HepG2 (cell line): Measurements from ENCODE around the gene FOCAD. TPM values are rescaled to one million over a fixed set of nuclear protein-coding genes. Genes with fewer than 3 reads are reported as not detected.

ENCODE experiments used
- ATF5 ChIP-seq: sonication (generic); formaldehyde crosslinking; IDR thresholded peaks from 2 replicates; pipeline ENCODE4 v1.4.0; 2020; ENCODE audit warnings: mild to moderate bottlenecking, low read depth, missing genetic modification reagents
- BCLAF1 ChIP-seq: fragments of 450-650 bp; IDR thresholded peaks from 2 replicates; pipeline ENCODE4 v1.6.1; 2017; ENCODE audit warnings: mild to moderate bottlenecking
- HIVEP1 ChIP-seq: sonication (generic); formaldehyde crosslinking; IDR thresholded peaks from 2 replicates; pipeline ENCODE4 v1.4.0; 2020; ENCODE audit warnings: mild to moderate bottlenecking, missing genetic modification reagents
- KDM2A ChIP-seq: sonication (generic); formaldehyde crosslinking; IDR thresholded peaks from 2 replicates; pipeline ENCODE4 v1.4.0; 2020; ENCODE audit warnings: low read depth, missing genetic modification reagents, borderline replicate concordance
- LRRFIP1 ChIP-seq: sonication (generic); formaldehyde crosslinking; conservative IDR thresholded peaks from 2 replicates; pipeline ENCODE4 v1.4.0; 2020; ENCODE audit warnings: missing genetic modification reagents
- MAF1 ChIP-seq: sonication (generic); formaldehyde crosslinking; IDR thresholded peaks from 2 replicates; pipeline ENCODE4 v1.5.0; 2020; ENCODE audit warnings: missing genetic modification reagents, borderline replicate concordance
- MIER3 ChIP-seq: IDR thresholded peaks from 2 replicates; pipeline ENCODE4 v1.6.1; 2016; ENCODE audit warnings: missing compliant biosample characterization, borderline replicate concordance
- MNT ChIP-seq: fragments of 450-650 bp; IDR thresholded peaks from 2 replicates; pipeline ENCODE4 v1.6.1; 2016
- MXD1 ChIP-seq: sonication (generic); formaldehyde crosslinking; IDR thresholded peaks from 2 replicates; pipeline ENCODE4 v1.4.0; 2020; ENCODE audit warnings: mild to moderate bottlenecking, missing genetic modification reagents
- SMARCC2 ChIP-seq: fragments of 450-650 bp; IDR thresholded peaks from 2 replicates; pipeline ENCODE4 v1.6.1; 2017; ENCODE audit warnings: antibody characterized with exemption, mild to moderate bottlenecking
- SOX6 ChIP-seq, 2 experiments: fragments of 450-650 bp in 1 of 2; sonication (generic) in 1 of 2; formaldehyde crosslinking in 1 of 2; IDR thresholded peaks; 2 replicates each; pipeline versions ENCODE4 v1.4.0 to v1.6.1; 2017 to 2020; ENCODE audit warnings: antibody characterized with exemption in 1 of 2, mild to moderate bottlenecking in 1 of 2, missing genetic modification reagents in 1 of 2
- TAF15 ChIP-seq: fragments of 200-400 bp; formaldehyde crosslinking; IDR thresholded peaks from one replicate; pipeline ENCODE4 v1.6.1; 2018; ENCODE audit warnings: mild to moderate bottlenecking, low read depth, low read length; ENCODE audit not compliant: poor library complexity, severe bottlenecking
- TGIF2 ChIP-seq: IDR thresholded peaks from 2 replicates; pipeline ENCODE4 v1.6.1; 2016; ENCODE audit warnings: control low read depth, missing compliant biosample characterization
- ZBTB1 ChIP-seq: sonication (generic); formaldehyde crosslinking; IDR thresholded peaks from 2 replicates; pipeline ENCODE4 v1.4.0; 2020; ENCODE audit warnings: missing genetic modification reagents, borderline replicate concordance
- ZFX ChIP-seq: sonication (generic); formaldehyde crosslinking; IDR thresholded peaks from 2 replicates; pipeline ENCODE4 v1.4.0; 2020; ENCODE audit warnings: mild to moderate bottlenecking, low read depth, missing genetic modification reagents, moderate library complexity
- ZNF264 ChIP-seq: sonication (generic); formaldehyde crosslinking; IDR thresholded peaks from 2 replicates; pipeline ENCODE4 v1.4.0; 2020; ENCODE audit warnings: missing genetic modification reagents
- ZNF34 ChIP-seq: sonication (generic); formaldehyde crosslinking; IDR thresholded peaks from 2 replicates; pipeline ENCODE4 v1.4.0; 2020; ENCODE audit warnings: mild to moderate bottlenecking, missing genetic modification reagents, borderline replicate concordance
- ZNF468 ChIP-seq: sonication (generic); formaldehyde crosslinking; IDR thresholded peaks from 2 replicates; pipeline ENCODE4 v1.8.0; 2022; ENCODE audit warnings: mild to moderate bottlenecking, moderate library complexity, missing genetic modification reagents
- ZNF550 ChIP-seq: sonication (generic); formaldehyde crosslinking; IDR thresholded peaks from 2 replicates; pipeline ENCODE4 v1.4.0; 2020; ENCODE audit warnings: mild to moderate bottlenecking, missing genetic modification reagents, borderline replicate concordance
- ZNF563 ChIP-seq: sonication (generic); formaldehyde crosslinking; IDR thresholded peaks from 2 replicates; pipeline ENCODE4 v1.8.0; 2022; ENCODE audit warnings: mild to moderate bottlenecking, moderate library complexity, missing genetic modification reagents
- ZNF740 ChIP-seq: sonication (generic); formaldehyde crosslinking; IDR thresholded peaks from 2 replicates; pipeline ENCODE4 v1.4.0; 2020; ENCODE audit warnings: missing genetic modification reagents
- ZNF792 ChIP-seq: IDR thresholded peaks from 2 replicates; pipeline ENCODE4 v1.6.1; 2016
- ZNF816 ChIP-seq: sonication (generic); formaldehyde crosslinking; IDR thresholded peaks from 2 replicates; pipeline ENCODE4 v1.8.0; 2022; ENCODE audit warnings: missing genetic modification reagents, mild to moderate bottlenecking, borderline replicate concordance
- polyA plus RNA-seq, 8 experiments: library from polyadenylated mRNA; depleted of rRNA in 3 of 8; stranded (reverse) in 7 of 8; unstranded in 1 of 8; fragments of >200 nt; fragmentation: Illumina TruSeq in 4 of 8; extraction: Trizol in 4 of 8; gene quantifications; 2 replicates each; pipeline versions ENCODE4 v1.2.1 to v1.2.3, GENCODE V29; 2011 to 2016; ENCODE audit warnings: low read depth in 4 of 8, missing spikeins in 1 of 8, mixed read lengths in 1 of 8; ENCODE audit not compliant: insufficient read depth in 1 of 8
- total RNA-seq, 5 experiments: library from RNA; depleted of rRNA; stranded (reverse); fragments of >200 nt; fragmentation: Illumina TruSeq; extraction: Trizol; gene quantifications; 2 replicates each; pipeline ENCODE4 v1.2.3, GENCODE V29; 2016; ENCODE audit warnings: low read depth in 1 of 5

The FOCAD gene
- total and polyA plus RNA-seq, 2 of the 13 experiments (the other 11 are each of a cell fraction or from before 2014, with no cell fraction given) = 18.0 to 31.1 TPM

- TF ChIP-seq MNT (no peak), ZFX (CRISPR knock-in tag) (peak; percentile 76), MXD1 (CRISPR knock-in tag) (no peak), TGIF2 (CRISPR knock-in tag) (peak; percentile 67; the same call in 1 of the 2 replicates), TAF15 (no peak), ZNF563 (CRISPR knock-in tag) (no peak), SMARCC2 (no peak), ZNF468 (CRISPR knock-in tag) (no peak), MAF1 (no peak), SOX6 (IDR thresholded peaks at IDR 0.05) (no peak), SOX6 (CRISPR knock-in tag; IDR thresholded peaks at IDR 0.05) (peak; percentile 83), HIVEP1 (no peak), ZNF550 (CRISPR knock-in tag) (no peak), ATF5 (CRISPR knock-in tag) (no peak), MIER3 (CRISPR knock-in tag) (no peak), BCLAF1 (no peak), LRRFIP1 (CRISPR knock-in tag) (no peak), ZNF792 (CRISPR knock-in tag) (peak; percentile 100), KDM2A (no peak), ZNF740 (CRISPR knock-in tag) (peak; percentile 75; the same call in 1 of the 2 replicates), ZNF816 (no peak), ZBTB1 (CRISPR knock-in tag) (no peak), ZNF34 (CRISPR knock-in tag) (no peak), ZNF264 (CRISPR knock-in tag) (peak; percentile 70)
These were observed 8.5 kb downstream of the FOCAD start (continued) for GRCh38 chr9:20692554-20692953.
